Activated CD8-positive, alpha-beta memory T cell treated with anti-CD3 and anti-CD28 coated beads for 4 hours (primary cell): Measurements from ENCODE around the gene MT1G.
"Not testable (repeated sequence)": the region's sequence is repeated elsewhere in the genome, so short reads cannot be mapped to it uniquely, and the experiment has no call there.

ENCODE experiments used
- DNase-seq, 2 donors: peaks; one replicate each; pipeline ENCODE4 v3.0.0-alpha.2; 2020; ENCODE audit warnings: low read depth in 2 of 2

Gene MT1G

DNA sequence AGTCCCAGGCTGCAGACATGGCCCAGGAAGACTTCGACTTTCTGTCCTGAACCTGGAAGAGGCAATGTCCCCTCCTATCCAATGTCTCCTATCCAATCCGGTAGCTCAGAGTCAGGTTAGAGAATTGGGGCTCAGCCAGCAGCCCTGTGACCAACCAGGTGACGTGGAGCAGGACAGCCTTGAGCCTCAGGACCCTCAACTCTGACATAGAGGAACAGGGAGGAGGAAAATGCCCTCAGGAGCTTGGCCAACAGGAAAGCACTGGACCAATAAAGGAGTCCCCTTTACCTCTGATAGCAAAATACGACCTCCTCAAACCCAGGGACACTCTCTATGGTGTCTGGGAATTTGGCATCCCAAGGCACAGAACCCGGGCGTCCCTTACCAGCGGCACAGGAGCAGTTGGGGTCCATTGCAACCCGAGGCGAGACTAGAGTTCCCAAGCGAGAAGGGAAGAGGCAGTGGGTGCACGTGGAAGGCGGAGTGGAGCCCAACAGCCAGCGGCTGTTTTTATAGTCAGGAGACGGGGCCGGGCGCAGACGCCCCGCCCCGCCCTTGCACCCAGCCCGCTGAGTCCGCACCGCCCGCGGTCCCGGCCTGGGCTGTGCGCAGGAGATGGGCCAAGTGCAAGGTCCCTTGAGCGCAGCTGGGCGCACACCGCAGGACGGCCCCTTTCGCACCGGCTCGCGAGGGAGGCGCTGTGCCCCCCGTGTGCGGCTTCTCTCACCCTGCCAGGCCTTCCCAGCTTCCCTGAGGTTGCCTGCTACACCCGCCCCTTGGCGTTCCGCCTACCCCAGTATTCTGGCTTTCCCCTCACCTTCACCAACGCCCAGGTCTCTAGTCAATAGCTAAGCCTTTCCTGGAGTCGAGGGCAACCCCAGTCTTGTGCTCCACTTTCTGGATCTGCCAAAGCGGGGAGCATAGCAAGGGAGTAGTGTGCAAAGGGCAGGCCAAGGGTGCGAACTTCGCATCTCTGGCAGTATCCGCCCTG, at the start of gene MT1G:
TSS of gene MT1G (minus strand) at position 485 of the 991 bp plus-strand sequence. CDS start at position 413, 72 bp downstream.
- DNase-seq: no peak

DNA sequence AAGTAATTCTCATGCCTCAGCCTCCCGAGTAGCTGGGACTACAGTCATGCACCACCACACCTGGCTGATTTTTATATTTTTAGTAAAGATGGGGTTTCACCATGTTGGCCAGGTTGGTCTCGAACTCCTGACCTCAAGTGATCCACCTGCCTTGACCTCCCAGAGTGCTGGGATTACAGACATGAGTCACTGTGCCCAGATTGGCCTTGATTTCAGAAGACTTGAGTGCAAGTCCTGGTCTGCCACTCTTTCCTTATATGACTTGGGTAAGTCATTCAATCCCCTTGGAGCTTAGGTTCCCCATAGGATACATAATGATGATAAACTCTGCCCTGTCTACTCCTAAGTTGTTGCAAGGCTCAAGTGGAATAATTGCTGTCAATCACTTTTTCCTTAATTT, 49.7 kb upstream of the MT1G start:
- not testable (repeated sequence) for DNase-seq

- DNase-seq: no peak
Measured at GRCh38 chr16:56716761-56717160, 48.9 kb upstream of the MT1G start.

DNA sequence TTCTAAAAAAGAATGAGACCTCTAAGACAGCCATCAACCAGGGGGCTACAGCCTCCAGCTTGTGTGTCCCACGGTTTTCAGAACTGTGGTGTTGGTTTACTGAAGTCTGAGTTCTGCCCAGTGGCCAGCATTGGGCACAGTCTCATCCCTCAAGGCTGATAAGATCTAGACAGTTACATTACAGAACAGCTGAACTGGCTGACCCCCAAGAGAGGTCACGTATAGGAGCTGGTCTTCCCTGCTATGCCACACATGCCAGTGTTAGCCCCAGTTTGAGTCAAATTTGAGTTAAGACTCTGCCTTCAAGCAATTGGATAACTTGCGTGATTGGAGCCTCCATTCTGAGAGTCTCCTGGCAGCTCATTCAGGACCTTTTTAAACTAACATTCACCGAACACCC, 47.3 kb upstream of the MT1G start:
- DNase-seq: no peak

DNA sequence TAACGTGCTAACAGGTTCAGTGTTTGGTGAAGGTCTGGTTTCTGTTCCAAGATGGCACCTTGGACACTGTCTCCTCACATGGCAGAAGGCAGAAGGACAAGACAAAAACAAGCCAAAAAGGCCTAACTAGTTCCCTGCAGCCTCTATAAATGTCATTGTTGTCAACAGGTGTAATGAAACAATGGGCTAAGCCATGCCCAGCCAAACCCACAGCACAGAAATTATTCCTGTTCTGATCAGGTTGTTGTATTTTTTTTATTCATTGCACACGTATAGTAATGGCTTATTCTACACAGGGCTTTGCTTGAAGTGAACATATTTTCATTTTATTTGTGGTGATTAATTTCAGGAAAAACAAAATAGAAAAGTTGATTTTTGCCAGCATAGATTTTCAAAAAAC, 45.9 kb upstream of the MT1G start:
- no peak for DNase-seq

DNA sequence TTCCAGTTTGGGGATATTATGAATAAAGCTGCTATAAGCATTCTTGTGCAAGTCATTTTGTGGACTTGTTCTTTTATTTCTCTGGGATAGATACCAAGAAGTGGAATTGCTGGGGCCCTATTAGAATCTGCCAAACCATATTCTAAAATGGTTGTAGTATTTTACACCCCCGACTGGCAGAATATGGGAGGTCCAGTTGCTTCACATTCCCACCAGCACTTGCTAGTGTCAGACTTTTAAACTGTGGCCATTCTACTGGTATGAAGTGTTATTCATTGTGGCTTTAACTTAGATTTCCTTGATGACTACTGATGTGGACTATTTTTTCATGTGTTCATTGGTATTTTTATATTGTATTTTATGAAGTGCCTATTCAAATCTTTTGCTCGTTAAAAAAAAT, 44.0 kb upstream of the MT1G start:
- DNase-seq: no peak

DNA sequence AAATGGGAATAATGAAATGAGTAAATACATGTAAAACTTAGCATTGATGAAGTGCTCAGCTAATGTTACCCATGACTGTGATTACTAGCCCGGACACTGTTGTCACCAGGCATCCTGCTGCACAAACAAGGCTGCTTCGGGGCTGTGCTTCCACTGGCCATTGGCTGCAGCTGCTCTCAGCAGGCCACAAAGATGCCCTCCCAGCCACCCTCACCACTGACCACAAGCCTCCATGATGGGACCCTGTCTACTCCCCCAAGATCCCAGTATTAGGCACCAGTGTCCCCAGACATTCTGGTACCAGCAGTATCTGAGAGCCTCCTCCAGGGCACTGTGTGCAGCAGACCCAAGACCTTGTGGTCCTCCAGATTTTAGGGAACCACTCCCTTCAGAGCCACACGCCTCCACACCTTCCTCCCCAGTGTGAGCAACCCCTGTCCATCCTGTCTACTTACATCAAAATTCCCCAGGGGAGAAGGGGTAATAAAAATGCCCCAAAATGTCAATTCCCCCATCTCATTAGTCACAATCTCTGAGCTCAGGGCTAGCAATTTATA, 42.4 kb upstream of the MT1G start:
- no peak for DNase-seq

DNA sequence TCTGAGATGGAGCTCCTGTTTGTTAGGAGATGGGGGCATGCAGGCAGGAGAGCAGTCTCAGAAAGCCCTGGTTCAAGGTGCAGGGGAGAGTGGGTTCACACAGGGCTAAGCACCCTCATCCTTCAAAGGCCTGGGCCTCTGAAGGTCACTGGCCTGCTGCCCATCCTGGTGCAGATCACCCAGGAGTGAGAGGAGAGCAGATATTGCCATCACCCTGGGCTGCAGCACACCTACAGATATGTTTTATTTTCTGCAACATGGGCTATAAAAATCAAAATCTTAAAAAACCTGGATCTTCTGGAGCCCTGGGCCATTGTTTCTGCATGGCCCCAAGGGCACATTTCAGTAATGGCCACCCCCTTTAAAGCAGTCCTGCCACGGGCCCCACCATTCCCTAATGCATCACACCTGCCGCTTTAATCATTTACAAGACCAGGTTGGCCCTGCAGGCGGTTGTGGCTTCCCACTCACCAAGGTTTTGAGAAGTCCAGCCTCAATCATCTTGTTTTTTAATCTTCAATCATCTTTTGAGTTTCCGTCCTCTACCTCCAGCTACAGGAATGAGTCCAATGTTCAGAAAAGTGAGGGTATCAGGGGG, 41.7 kb upstream of the MT1G start:
- DNase-seq: no peak

DNA sequence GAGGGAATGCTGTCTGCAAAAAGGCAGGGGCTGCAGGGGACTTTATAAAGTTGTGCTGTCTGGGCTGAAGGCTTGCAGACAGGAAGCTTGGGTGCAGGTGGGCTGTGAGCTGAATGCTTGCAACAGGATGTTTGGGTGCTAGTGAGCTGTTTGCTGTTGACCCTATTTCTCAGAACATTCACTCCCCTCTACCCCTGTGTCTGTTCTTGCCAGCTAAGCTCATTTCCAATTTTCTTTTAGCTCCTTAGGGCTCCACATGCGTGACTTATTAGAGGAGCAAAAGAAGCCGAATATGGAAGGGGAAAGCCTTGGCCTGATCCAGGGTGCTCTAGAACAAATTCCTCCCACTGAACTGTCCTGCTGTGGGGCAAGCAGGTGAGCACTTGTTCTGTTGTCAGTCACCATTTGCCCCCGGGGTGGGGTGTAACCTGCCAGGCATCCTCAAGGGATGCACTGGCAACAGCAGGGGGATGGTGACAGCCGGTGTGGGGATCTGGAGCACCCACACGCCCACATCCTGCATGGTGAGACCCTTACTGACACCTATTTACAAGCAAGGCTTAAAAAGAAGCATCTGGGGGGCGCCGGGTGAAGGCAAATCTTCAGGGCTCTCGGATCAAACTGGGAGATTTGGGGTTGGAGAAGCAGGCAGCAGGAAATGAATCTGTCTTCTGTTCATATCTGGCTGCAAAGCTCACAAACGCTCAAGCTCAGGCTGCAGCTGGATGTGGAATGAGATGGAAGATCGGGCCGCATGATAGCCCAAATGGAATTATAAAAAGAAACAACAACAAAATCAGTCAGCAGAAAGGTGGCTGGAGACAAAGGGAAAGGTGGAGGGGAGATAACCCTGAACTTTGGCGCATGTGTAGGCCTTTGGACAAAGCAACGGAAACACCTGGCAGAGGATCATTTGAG, 40.9 kb upstream of the MT1G start:
- DNase-seq: no peak

GRCh38 chr16:56702836-56703235, 35.0 kb upstream of the MT1G start:
- no peak for DNase-seq

DNA sequence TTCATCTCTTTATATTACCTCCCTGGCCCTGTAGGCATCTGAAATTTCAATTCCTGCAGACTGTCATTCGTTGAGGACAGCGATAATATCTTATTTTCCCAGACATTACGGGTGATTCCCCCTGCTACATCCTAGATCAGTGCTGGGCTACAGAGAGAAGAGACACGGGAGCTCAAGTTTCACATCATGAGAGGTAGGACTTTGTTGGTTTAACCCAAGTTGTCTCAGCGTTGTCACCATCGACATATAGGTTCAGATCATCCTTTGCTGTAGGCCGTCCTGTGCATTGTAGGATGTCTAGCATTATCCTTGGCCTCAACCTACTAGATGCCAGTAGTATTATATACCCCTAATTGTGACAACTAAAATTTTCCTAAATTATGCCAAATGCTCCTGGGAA, 33.7 kb upstream of the MT1G start:
- no peak for DNase-seq

DNA sequence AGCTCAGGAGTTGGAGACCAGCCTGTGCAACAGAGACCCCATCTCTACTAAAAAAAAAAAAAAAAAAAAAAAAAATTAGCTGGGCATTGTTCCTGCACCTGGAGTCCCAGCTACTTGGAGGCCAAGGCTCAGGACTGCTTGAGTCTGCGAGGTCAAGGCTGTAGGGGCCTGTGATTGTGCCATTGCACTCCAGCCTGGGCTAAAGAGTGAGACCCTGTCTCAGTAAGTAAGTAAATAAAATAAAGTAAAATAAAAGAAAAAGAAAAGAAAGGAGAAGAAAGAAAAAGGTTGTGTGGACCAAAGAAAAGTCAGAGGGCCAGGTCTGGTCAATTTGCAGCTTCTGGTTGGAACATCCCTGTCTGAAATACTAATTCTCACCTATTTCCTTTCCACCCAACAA, 32.8 kb upstream of the MT1G start:
- no peak for DNase-seq

DNA sequence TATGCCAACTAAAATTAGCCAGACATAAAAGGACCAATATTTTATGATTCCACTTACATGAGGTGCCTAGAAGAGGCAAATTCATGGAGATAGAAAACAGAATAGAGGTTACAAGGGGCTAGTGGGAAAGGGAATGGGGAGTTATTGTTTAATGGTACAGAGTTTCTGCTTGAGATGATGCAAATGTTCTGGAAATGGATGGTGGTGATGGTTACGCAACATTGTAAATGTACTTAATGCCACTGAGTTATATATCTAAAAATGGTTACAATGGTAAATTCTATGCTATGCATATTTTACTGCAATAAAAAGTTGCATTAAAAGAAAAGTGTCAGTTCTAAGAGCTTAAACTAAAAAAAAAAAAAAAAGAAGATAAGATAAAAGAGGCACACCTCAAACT, 32.3 kb upstream of the MT1G start:
- no peak for DNase-seq

- DNase-seq: no peak
Measured at GRCh38 chr16:56697456-56698155, 29.7 kb upstream of the MT1G start.

GRCh38 chr16:56695246-56695645, 27.4 kb upstream of the MT1G start:
- DNase-seq: no peak

GRCh38 chr16:56691885-56692284, 24.0 kb upstream of the MT1G start:
- DNase-seq: no peak

GRCh38 chr16:56690420-56691122, 22.7 kb upstream of the MT1G start:
- no peak for DNase-seq

- DNase-seq: no peak
Measured at GRCh38 chr16:56689171-56689570, 21.3 kb upstream of the MT1G start.

DNA sequence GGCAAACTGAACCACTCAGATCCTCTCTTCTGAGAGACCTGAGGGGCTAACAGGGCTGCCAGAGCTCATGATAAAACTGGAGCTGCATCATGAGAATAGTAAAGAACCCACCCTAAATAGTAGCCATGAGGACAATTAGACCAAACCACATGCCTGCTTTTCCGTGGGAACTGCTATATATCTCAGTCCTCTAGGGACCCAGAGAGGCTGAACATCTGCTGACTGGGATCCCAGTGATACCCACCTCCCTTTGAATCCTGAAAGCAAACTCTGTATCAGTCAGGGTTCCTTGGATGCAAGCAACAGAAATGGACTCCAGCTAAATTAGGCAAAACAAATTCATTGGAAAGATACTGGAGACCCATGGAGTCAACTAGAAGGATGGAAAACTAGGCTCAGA, 20.9 kb upstream of the MT1G start:
- no peak for DNase-seq

DNA sequence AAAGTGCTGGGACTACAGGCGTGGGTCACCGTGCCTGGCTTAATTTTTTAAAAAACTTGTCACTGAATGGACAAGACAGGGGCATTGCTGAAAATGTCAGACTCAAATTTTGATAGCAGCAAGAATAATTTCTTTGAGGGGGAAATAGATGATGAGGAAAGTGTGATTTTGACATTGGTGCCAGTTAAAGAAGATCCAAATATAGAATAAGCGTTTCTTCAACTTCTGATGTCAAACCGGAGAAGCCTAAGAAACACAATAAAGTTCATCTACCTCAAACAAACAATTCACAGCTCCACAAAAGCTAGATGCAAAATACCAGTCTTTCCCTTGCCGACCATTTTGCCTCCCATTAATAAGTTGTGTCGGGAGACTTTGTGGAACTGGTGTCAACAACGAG, 18.9 kb upstream of the MT1G start:
- DNase-seq: no peak
